ENCODE data around the gene C5orf47. TPM values are rescaled to one million over a fixed set of nuclear protein-coding genes. Genes with fewer than 3 reads are reported as not detected.

The C5orf47 gene
- total and polyA plus RNA-seq, 4 donors = 0.06 to 0.10 (median 0.09) TPM; not detected in 1

DNA sequence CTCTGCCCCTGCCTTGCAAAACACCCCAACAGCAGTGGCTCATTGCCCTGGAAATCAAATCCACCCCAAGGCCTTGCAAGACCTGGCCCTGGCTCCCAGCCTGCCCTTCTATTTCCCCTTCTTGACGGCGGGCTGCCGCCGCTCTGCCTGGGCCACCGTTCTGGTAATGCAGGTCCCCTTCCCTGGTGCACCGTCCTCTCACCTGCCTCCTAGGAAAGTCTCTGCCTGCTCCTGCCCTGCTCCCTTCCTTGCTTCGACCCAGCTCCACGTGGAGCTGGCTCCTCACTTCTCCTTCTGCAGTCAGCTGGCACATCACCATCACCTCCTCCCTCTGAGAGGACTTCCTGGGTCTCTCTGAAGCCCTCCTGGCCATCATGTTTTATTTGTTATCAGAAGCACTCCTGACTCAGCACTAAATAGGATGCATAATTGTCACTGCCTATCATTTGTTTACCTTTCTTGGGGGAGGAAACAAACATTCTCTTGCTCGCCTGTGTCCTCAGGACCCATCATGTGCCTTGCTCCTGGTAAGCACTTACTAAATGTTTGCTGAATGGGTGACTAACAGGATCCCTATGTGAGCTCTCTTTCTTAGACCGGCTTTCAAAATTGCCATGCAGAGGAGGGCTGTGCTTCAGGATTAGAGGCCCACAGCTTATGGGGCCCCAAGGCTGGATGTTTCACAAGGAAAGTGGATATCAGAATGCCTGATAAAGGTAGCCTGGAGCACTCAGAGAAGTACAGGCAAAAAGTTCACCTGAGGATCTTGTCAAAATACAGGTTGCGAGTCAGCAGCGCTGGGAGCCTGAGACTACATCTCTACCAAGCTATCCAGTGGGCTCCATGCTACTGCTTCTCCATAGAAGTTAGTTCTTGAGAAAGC is 19.6 kb upstream of the C5orf47 start:
- ATAC-seq (ENCODE audit: insufficient read depth, low FRiP score) (peak; percentile 62), DNase-seq (no peak)
- H3K9ac ChIP-seq (ENCODE audit: insufficient read depth in 1 of 2, low read length in 2 of 2) = no peak overlapping the region
- no peaks in the 10 kb centered on the region for H3K36me3 ChIP-seq (ENCODE audit: control insufficient read depth in 4 of 4, insufficient read depth in 4 of 4, low read length in 4 of 4)
- no peak overlapping the region for H3K4me3 ChIP-seq
- H3K27ac ChIP-seq (ENCODE audit: low read depth in 1 of 2, low read length in 1 of 2) = peak overlapping the region; percentile 24 to 42
- H3K4me1 ChIP-seq (ENCODE audit: control insufficient read depth in 5 of 5, insufficient read depth in 5 of 5, low read length in 5 of 5) = peaks cover 0 to 7% (median 0%) of the 10 kb centered on the region in 5 donors
- 61 to 69% methylated on average over 12 of the region's 12 CpGs for WGBS, 2 donors
- no peaks in the 10 kb centered on the region for H3K9me3 ChIP-seq (ENCODE audit: control insufficient read depth in 4 of 4, insufficient read depth in 3 of 4, low read length in 3 of 4)
- TF ChIP-seq, protein P1, sequence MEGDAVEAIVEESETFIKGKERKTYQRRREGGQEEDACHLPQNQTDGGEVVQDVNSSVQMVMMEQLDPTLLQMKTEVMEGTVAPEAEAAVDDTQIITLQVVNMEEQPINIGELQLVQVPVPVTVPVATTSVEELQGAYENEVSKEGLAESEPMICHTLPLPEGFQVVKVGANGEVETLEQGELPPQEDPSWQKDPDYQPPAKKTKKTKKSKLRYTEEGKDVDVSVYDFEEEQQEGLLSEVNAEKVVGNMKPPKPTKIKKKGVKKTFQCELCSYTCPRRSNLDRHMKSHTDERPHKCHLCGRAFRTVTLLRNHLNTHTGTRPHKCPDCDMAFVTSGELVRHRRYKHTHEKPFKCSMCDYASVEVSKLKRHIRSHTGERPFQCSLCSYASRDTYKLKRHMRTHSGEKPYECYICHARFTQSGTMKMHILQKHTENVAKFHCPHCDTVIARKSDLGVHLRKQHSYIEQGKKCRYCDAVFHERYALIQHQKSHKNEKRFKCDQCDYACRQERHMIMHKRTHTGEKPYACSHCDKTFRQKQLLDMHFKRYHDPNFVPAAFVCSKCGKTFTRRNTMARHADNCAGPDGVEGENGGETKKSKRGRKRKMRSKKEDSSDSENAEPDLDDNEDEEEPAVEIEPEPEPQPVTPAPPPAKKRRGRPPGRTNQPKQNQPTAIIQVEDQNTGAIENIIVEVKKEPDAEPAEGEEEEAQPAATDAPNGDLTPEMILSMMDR (IDR thresholded peaks at IDR 0.05; ENCODE audit: control extremely low read depth, extremely low read depth) = no peak
- no peaks in the 10 kb centered on the region for H3K27me3 ChIP-seq (ENCODE audit: control insufficient read depth in 3 of 3, insufficient read depth in 3 of 3, low read length in 2 of 3)

DNA sequence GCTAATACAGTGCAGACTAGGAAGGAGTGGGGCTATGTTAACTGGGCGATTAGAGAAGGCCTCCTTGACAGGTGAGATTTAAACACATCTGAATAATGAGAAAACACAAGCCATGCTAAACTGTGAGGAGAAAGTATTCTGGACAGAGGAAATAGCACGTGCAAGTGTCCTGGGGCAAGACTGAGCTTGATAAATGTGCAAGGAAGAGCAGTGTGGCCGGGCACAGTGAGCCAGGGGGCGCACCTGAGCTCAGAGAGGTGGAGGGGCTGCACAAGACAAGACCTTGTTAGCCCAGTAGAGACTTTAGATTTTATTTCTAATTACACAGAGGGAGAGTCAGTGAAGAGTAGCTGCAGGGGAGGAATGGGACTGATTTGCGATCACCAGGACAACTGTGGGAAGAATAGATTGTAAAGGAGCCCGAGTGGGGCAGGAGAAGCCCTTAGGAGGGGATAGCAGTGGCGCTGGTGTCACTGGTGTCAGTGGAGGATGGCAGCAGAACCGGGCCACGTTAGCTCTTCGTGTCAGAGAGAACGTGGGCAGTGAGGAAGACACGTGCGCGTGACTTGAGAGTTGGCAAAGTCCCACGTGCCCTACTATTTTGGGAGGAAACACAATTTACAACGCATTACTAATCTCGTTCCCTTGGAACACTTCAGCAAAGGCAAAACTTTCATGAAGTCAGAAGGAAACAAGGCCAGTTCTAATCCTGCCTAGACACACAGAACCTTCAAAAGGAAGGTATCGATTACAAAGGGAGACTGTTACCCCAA is 17.9 kb upstream of the C5orf47 start:
- no peaks in the 10 kb centered on the region for H3K36me3 ChIP-seq (ENCODE audit: control insufficient read depth in 4 of 4, insufficient read depth in 4 of 4, low read length in 4 of 4)
- H3K27me3 ChIP-seq (ENCODE audit: control insufficient read depth in 3 of 3, insufficient read depth in 3 of 3, low read length in 2 of 3) = no peaks in the 10 kb centered on the region
- H3K4me3 ChIP-seq = no peak overlapping the region
- no peaks in the 10 kb centered on the region for H3K9me3 ChIP-seq (ENCODE audit: control insufficient read depth in 4 of 4, insufficient read depth in 3 of 4, low read length in 3 of 4)
- no peak for ATAC-seq (ENCODE audit: insufficient read depth, low FRiP score)
- peak overlapping the region in 1 of 2 donors; percentile 11 for H3K27ac ChIP-seq (ENCODE audit: low read depth in 1 of 2, low read length in 1 of 2)
- TF ChIP-seq, protein P1 (IDR thresholded peaks at IDR 0.05; ENCODE audit: control extremely low read depth, extremely low read depth) = no peak
- 83 to 89% methylated on average over 18 of the region's 18 CpGs for WGBS, 2 donors
- DNase-seq = no peak
- H3K9ac ChIP-seq (ENCODE audit: insufficient read depth in 1 of 2, low read length in 2 of 2) = no peak overlapping the region
- H3K4me1 ChIP-seq (ENCODE audit: control insufficient read depth in 5 of 5, insufficient read depth in 5 of 5, low read length in 5 of 5) = peaks cover 0 to 7% (median 0%) of the 10 kb centered on the region in 5 donors

DNA sequence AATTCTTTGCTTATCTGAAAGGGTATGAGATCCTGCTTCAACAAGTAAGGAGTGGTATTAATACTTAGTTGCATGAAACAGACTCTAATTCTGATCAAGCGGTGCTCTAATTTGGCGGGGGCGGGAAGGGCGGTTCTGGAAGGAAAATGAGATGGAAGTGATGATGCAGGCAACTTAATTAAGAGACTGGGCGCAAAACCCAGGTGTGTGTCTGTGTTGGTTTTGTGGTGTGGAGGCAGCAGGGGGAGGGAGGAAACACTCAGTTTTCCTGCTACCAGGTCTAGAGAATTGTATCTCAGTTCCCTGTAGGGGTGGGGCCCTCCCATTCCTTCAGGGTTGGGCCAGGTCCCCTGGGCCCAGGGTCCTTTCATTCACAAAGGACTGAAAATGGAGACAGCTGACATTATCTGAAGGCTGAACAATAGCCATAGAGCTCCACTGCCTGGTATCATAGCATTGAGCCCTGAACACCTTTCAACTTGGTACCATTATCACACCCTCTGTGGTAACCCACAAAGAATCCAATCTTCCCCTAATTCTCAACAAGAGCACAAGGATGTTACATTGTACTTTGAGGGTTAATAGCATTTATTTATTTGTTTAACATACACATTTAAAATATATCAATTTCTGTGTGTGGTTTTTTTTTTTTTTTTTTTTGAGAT is 17.2 kb upstream of the C5orf47 start:
- no peaks in the 10 kb centered on the region for H3K9me3 ChIP-seq (ENCODE audit: control insufficient read depth in 4 of 4, insufficient read depth in 3 of 4, low read length in 3 of 4)
- H3K36me3 ChIP-seq (ENCODE audit: control insufficient read depth in 4 of 4, insufficient read depth in 4 of 4, low read length in 4 of 4) = no peaks in the 10 kb centered on the region
- H3K27ac ChIP-seq (ENCODE audit: low read depth in 1 of 2, low read length in 1 of 2) = no peak overlapping the region
- ATAC-seq (ENCODE audit: insufficient read depth, low FRiP score) (no peak), DNase-seq (no peak)
- H3K4me1 ChIP-seq (ENCODE audit: control insufficient read depth in 5 of 5, insufficient read depth in 5 of 5, low read length in 5 of 5) = peaks cover 0 to 7% (median 0%) of the 10 kb centered on the region in 5 donors
- no peak overlapping the region for H3K4me3 ChIP-seq
- H3K27me3 ChIP-seq (ENCODE audit: control insufficient read depth in 3 of 3, insufficient read depth in 3 of 3, low read length in 2 of 3) = no peaks in the 10 kb centered on the region
- WGBS, 2 donors = 89 to 95% methylated on average over 5 of the region's 5 CpGs
- TF ChIP-seq, protein P1 (IDR thresholded peaks at IDR 0.05; ENCODE audit: control extremely low read depth, extremely low read depth) = no peak
- H3K9ac ChIP-seq (ENCODE audit: insufficient read depth in 1 of 2, low read length in 2 of 2) = no peak overlapping the region
